GM12891 (cell line): ENCODE results near the gene DCTN2.

Source experiments
- POLR2A ChIP-seq: IDR thresholded peaks from 2 replicates; pipeline ENCODE4 v1.6.1; 2011; ENCODE audit warnings: low read depth, low read length, control low read depth
- POLR2AphosphoS5 ChIP-seq: IDR thresholded peaks from 2 replicates; pipeline ENCODE4 v1.6.1; 2011; ENCODE audit warnings: low read depth, low read length, control low read depth

GRCh38 chr12:57539134-57539768 is 7.7 kb downstream of the DCTN2 start:
- TF ChIP-seq POLR2A (no peak), POLR2AphosphoS5 (no peak)
